Measurements from ENCODE around the gene ACAD11. TPM values are rescaled to one million over a fixed set of nuclear protein-coding genes. Genes with fewer than 3 reads are reported as not detected.

ACAD11 gene
- total RNA-seq, 1 experiment from 2014 or later: 12.6 TPM

GRCh38 chr3:132616780-132617179 is 42.8 kb downstream of the ACAD11 start:
- no peaks in the 10 kb centered on the region for H3K79me2 ChIP-seq (ENCODE audit: insufficient read depth, low read length)
- H3K4me1 ChIP-seq (ENCODE audit: control insufficient read depth in 1 of 2, insufficient read depth in 2 of 2, low read length in 2 of 2): no peaks in the 10 kb centered on the region
- POLR2A ChIA-PET: no interaction called here
- RAD21 ChIA-PET (ENCODE audit: low non-redundant PET in 1 of 2, low total read pairs in 2 of 2, uncharacterized antibody in 2 of 2, unreplicated experiment in 2 of 2): no interaction called here
- intact Hi-C loops (cut with micrococcal nuclease): no loop called here
- no TSS peak for BruUV-seq (replicated peaks)
- H2AFZ ChIP-seq (ENCODE audit: low read depth, low read length, poor library complexity, severe bottlenecking): no peak overlapping the region
- H3K9ac ChIP-seq (ENCODE audit: low read length): no peak overlapping the region
- H4K20me1 ChIP-seq (ENCODE audit: insufficient read depth): no peaks in the 10 kb centered on the region
- no peaks in the 10 kb centered on the region for H3K9me2 ChIP-seq (ENCODE audit: insufficient read depth)
- DNase-seq (ENCODE audit: low read depth, low spot score): no peak
- H3K9me3 ChIP-seq (ENCODE audit: control insufficient read depth in 1 of 2, insufficient read depth in 1 of 2, low read depth in 1 of 2, low read length in 2 of 2): no peaks in the 10 kb centered on the region
- H3K27ac ChIP-seq (ENCODE audit: low read depth, low read length): no peak overlapping the region
- no peak for TF ChIP-seq ELF1 (IDR thresholded peaks at IDR 0.05; ENCODE audit: borderline replicate concordance, low read depth)
- TF ChIP-seq SIN3A (IDR thresholded peaks at IDR 0.05; ENCODE audit: low read depth): no peak
- TF ChIP-seq EGR1 (IDR thresholded peaks at IDR 0.05; ENCODE audit: low read depth): no peak
- TF ChIP-seq, protein P1, sequence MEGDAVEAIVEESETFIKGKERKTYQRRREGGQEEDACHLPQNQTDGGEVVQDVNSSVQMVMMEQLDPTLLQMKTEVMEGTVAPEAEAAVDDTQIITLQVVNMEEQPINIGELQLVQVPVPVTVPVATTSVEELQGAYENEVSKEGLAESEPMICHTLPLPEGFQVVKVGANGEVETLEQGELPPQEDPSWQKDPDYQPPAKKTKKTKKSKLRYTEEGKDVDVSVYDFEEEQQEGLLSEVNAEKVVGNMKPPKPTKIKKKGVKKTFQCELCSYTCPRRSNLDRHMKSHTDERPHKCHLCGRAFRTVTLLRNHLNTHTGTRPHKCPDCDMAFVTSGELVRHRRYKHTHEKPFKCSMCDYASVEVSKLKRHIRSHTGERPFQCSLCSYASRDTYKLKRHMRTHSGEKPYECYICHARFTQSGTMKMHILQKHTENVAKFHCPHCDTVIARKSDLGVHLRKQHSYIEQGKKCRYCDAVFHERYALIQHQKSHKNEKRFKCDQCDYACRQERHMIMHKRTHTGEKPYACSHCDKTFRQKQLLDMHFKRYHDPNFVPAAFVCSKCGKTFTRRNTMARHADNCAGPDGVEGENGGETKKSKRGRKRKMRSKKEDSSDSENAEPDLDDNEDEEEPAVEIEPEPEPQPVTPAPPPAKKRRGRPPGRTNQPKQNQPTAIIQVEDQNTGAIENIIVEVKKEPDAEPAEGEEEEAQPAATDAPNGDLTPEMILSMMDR (IDR thresholded peaks at IDR 0.05 in 2 of 3, conservative IDR thresholded peaks at IDR 0.05 in 1 of 3; ENCODE audit: borderline replicate concordance in 1 of 3, insufficient read depth in 1 of 3, low read depth in 2 of 3, low read length in 2 of 3): no peak
- no peak for TF ChIP-seq YY1 (IDR thresholded peaks at IDR 0.05; ENCODE audit: extremely low read depth, insufficient replicate concordance, low read depth, low read length)
- no peak for TF ChIP-seq MAX (IDR thresholded peaks at IDR 0.05)
- TF ChIP-seq POLR2AphosphoS5 (IDR thresholded peaks at IDR 0.05; ENCODE audit: low read depth, low read length): no peak
- no peak for TF ChIP-seq ATF3 (IDR thresholded peaks at IDR 0.05)
- no peak for TF ChIP-seq RAD21 (IDR thresholded peaks at IDR 0.05; ENCODE audit: low read depth)
- no peak for TF ChIP-seq CEBPB (IDR thresholded peaks at IDR 0.05; ENCODE audit: low read depth)
- H3K4me2 ChIP-seq (ENCODE audit: low read length): no peak overlapping the region
- 0 out of 4 replicates have a peak, but pooled peaks cover 0 to 3% of the 10 kb centered on the region in 2 experiments for H3K36me3 ChIP-seq (ENCODE audit: control insufficient read depth in 1 of 2, insufficient read depth in 2 of 2, low read length in 2 of 2)
- no peak overlapping the region for H3K4me3 ChIP-seq (replicated peaks in 1 of 2; ENCODE audit: low read depth in 1 of 2, low read length in 2 of 2)
- ATAC-seq: no peak
- no peaks in the 10 kb centered on the region for H3K27me3 ChIP-seq (ENCODE audit: insufficient read depth, low read length)
- CTCF ChIA-PET: no interaction called here

All from HCT116 (cell line).